ENCODE data around the gene ZNF609.

- TF ChIP-seq CTCF (IDR thresholded peaks at IDR 0.05) (no peak), POLR2A (IDR thresholded peaks at IDR 0.05) (no peak)
Measured at GRCh38 chr15:64552281-64552948, 92.0 kb downstream of the ZNF609 start.

Data from body of pancreas (tissue), 4 donors.